GM11168 (cell line): ENCODE measurements around the gene ARHGAP35.
"Not testable (repeated sequence)": the region's sequence is repeated elsewhere in the genome, so short reads cannot be mapped to it uniquely, and the experiment has no call there.

ENCODE experiments used
- in situ Hi-C: fragments of 300-500 bp; cut with MboI; formaldehyde crosslinking; loops from one replicate; pipeline ENCODE4 v1.12.0; 2022; ENCODE audit warnings: low sequenced_read_pairs; ENCODE audit not compliant: unreplicated experiment

ARHGAP35 gene

DNA sequence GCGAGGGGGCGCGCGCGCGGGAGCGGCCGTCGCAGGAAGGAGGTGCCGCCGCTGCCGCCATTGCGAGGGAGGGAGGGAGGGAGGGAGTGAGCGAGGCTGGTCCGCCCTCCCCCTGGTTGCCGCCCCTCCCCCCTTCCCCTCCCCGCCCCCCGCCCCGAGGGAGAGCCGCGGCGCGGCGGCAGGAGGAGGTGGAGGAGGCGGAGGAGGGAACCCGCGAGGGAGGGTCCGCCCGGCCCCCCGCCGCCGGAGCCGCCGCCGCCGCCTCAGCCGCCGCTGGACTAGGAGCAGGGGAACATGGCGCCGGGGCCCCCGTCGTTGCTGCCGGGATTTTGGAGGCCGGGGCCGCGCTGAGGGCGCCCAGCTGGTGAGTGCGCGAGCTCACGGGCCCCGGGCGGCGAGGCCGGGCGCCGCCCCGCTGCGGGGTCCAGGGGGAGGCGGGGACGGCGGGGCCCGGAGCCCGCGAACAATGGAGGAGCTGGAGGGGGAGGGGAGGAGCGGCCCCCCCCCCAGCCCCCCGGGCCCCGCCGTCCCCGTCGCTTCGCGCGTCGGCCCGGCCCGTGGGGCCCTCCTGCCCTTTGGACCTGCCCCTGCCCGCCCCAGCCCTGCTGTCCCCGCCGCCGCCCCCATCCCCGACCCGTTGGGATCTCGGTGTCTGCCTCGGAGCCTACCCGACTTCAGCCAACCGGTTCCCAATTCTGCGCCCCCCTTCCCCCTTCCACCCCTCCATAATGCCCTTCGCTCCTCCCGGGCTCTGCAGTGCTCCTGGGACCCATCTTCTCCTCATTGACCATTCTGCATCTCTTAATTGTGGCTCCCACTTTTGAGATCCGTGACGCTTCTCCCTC is at the start of gene ARHGAP35:
ARHGAP35 (plus strand) TSS at position 152 of the 845 bp plus-strand sequence. CDS start 57,679 bp downstream, outside the sequence.
- in situ Hi-C loops: loop anchor here (10.0 kb wide), 1 partner anchor 124 kb away; no protein-coding TSS in a partner anchor

DNA sequence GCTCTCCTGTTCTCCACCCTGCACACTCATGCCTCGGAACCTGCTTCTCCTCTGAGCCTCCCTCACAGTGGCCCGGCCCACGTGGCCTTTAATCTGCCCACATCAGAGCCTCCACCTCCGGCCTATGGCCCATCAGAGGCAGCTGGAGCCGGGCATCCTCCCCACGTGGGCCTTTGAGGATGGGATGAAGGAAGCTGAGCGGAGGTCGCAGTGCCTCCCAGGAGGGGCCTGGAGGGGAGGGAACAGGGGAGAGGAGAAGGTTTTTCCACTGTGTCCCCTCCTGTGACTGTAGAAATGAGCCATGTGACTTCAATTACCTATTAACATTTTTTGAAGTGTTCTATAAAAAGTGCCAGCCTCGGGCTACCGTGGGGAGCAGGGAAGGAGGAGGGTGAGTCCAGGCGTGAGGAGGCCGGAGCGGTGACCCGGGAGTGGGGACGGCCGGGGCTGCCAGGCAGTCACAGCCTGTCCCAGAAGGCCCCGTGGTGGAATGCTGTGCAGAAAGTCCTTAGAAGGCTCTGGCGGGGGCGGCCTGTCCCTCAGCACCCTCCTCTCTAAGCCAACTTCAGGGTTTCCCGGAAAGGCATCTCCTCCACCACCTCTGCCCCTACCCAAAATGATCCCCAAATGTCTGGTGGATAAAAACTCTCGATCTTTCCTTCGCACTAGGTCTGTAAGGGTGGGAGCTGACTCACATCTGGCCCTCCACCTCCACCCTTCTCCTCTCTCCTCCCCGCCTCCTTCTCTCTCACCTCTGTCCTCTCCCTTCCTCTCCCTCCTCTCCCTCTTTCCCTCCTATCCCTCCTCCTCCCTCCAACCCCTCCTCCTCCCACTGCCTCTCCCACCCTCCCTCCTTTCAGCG is 47.6 kb upstream of the ARHGAP35 start:
- in situ Hi-C loops: no loop called here

DNA sequence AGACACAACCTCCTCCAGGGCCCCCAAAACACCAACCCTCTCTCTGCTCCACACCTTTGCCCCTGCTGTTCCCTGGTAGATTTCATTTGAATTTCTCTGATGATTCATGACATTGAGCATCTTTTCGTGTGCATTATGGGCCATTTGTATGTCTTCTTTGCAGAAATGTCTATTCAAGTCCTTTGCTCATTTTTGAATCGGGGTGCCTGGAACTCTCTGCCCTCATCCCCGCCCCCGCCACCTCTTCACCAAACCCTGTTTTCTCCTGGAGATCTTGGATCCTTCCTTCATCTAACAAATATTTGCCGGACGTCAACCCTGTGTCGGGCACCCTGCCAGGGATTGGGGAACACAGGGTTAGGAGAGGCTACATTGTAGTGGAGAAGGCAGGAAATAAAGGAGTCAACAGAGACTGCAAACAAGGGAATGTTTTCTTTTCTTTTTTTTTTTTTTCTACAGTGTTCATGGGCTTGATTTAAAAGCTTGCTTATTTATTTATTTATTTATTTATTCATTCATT is 46.9 kb upstream of the ARHGAP35 start:
- in situ Hi-C loops: no loop called here

DNA sequence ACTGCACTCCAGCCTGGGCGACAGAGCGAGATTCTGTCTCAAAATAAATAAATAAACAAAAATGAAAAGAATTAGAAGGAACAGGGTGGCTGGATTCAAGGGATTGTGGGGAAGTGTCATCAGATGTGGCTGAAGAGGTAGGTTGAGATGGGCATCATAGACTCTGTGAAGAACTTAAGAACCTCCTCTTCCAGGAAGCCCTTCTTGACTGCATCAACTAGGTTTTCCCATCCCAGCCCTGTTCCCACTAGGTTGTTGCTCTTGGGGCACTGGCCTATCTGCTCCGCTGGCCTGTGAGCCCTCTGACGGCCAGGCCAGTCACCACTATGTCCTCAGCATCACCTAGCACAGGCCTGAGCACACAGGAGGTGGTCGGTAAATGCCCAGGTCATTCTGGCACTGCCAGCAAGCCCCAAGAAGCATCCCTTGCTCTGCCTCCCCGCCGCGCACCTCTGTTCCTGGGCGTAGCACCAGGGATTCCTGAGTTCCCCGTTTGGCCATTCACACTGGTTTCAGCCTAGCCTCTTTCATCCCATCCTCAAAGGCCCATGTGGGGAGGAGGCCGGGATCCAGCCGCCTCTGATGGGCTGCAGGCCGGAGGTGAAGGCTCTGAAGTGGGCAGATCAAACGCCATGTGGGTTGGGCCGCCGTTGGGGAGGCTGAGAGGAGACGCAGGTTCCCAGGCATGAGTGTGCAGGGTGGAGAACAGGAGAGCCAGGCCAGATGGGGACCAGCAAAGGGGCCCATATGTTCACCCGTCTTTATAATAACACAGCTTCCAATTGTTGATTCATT is 44.8 kb upstream of the ARHGAP35 start:
- in situ Hi-C loops: no loop called here

DNA sequence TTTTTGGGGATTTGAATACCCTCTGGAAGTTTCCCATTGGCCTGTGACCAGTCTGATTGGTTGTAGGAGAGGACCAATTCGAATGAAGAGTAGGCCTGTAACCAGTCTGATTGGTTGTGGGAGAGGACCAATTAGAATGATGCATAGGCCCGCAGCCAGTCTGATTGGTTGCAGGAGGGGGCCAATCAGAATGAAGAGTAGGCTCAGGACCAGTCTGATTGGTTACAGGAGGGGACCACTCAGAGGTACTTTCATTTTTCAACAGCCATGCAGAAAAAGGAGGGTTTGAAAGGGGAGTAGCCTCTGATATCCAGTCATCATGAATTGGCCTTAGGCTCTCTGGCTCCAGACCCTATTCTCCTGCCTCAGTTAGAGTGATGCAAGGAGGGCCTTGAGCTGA is 42.0 kb upstream of the ARHGAP35 start:
- in situ Hi-C loops: no loop called here

DNA sequence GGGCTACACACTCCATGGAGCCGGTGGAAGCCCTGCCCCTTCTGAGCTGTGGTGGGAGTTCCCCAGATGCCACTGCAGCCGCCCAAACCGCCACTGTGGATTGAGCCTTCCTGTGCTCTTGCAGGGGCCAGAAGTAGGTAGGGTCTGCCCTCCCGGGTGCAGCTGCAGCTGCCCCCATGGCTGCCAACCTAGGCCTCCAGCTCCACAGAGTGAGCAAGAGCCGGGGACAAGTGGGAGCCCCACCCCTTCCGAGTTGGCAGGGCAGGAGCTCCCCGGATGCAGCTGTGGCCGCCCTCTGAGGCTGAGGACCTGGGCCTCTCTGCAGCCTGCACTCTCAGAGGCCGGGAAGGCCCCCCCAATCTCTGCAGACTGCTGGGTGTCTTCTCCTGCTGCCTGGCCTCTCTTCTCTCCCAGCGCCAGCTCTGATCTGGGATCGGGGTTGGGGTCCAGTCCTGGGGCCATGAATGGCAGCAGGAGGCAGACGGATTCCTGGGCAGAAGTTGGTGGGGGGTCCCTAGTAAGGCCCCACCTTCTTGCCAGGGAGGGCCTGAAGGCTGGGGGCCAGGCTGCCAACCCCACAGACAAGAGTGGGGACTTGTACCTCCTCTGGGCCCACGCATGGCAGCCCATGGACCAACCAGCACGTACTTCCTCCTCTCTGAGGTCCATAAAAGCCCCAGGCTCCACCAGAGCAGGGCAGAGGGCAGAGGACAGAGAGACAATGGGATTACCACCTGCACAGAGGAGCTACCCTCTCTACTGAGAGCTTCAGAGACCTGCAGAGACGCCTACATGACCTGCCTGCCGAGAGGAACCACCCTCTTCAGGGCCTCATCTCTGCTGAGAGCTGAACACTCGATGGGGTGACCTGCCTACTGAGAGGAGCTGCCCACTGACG is 39.0 kb upstream of the ARHGAP35 start:
- in situ Hi-C loops: no loop called here

DNA sequence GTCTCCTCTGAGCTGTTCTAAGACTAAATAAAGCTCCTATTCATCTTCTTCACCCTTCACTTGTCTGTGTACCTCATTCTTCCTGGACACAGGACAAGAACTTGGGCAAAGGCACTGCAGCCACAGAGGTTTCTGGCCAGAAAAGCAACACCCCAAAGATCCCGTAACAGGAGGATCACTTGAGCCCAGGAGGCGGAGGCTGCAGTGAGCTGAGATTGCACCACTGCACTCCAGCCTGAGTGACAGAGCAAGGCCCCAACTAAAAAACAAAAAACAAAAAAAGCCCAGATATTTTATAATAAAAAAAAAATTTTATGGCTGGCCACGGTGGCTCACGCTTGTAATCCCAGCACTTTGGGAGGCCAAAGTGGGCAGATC is 38.4 kb upstream of the ARHGAP35 start:
- in situ Hi-C loops: not testable (repeated sequence)

DNA sequence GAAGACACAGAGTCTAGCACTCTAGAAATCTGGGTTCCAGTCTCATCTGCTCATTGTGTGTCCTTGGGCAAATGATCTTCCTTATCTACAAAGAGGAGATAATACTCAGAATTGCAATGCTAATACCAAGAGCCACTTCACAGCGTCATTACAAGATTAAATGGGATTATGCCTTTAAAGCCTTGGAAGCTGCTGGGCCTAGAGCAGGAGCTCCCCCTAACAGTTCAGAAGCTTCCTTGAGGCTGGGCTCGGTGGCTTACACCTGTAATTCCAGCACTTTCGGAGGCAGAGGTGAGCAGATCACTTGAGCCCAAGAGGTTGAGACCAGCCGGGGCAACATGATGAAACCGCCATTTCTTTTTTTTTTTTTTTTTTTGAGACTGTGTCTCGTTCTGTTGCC is 37.7 kb upstream of the ARHGAP35 start:
- in situ Hi-C loops: no loop called here

DNA sequence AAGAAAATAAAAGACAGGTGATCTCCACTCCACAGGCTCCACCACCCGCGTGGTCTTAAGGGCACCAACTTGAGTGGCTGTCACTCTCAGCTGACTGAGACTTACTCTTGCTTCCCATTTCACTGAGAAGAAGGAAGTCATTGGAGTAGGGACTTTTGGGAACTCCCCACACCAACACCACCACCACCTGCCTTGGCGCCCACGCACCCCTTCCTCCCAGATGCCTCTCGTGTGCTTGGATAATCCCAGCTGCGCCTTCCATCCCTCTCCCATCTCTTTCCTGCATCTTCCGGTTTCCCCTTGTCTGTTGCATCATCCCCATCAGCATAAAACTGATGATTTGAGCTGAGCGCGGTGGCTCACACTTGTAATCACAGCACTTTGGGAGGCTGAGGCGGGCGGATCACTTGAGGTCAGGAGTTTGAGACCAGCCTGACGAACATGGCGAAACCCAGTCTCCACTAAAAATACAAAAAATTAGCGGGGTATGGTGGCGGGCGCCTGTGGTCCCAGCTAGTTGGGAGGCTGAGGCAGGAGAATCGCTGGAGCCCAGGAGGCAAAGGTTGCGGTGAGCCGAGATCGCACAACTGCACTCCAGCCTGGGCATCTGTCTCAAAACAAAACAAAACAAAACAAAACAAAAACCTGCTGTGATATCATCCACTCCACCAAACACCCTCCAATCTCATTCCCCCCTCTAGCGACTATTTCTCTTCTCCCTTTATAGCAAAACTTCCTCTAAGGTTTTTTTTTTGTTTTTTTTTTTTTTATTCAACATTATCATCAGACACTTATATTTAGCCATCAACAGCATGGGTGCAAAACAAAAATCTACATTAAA is 35.7 kb upstream of the ARHGAP35 start:
- in situ Hi-C loops: no loop called here

DNA sequence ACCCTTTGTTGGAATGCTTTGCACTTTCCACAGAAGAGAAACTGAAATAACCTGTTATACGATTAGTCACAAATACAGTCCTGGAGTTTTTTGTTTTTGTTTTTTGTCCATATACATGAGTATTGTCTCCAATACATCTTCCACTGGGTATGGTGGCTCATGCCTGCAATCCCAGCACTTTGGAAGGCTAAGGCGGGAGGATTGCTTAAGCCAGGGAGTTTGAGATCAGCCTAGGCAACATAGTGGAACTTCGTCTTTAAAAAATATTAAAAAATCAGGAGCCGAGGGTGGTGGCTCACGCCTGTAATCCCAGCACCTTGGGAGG is 35.1 kb upstream of the ARHGAP35 start:
- in situ Hi-C loops: no loop called here

DNA sequence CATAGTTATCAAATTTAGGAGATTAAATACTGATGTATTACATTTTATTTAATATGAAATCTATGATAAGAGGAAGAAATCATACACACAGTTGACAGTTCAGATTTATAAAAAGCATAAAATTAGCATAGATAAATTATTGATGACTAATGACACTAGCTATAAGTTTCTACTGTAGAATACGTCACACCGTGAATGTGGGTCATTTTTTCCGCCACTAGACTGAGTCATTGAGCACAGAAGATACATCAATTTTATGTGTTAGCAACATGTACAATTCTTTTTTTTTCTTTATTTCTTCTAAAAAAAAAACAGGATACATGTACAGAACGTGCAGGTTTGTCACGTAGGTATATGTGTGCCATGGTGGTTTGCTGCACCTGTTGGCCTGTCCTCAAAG is 32.3 kb upstream of the ARHGAP35 start:
- in situ Hi-C loops: no loop called here

DNA sequence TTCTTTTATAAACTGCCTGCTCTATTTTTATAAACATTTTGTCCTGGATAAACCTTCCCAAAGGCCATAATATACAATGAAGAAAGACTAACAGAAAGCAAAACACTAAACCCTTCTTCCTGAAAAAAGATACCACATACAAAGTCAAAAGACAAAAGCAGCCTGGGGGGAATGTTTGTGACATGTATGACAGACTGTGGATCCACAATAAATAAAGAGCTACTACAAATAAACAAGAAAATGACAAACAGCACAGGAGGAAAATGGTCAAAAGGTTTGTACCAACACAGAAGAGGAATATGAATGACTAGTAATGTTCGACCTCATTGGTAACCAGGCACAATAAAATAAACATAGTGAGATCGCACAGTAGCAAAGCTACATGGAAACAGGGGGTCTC is 29.9 kb upstream of the ARHGAP35 start:
- in situ Hi-C loops: loop anchor here (5.0 kb wide), 1 partner anchor 74 kb away; no protein-coding TSS in a partner anchor

DNA sequence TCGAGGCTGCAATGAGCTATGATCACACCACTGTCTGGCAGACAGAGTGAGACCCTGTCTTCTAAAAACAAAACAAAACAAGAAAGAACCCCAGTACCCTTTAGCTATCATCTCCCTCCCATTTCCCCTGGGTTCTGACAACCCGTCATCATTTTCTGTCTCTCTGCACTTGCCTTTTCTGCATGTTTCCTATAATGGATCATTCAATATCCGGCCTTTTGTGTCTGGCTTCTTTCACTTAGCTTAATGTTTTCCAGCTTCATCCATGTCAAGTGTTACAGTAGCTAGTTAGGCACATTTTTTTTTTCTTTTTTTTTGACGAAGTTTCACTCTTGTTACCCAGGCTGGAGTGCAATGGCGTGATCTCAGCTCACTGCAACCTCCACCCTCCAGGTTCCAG is 26.7 kb upstream of the ARHGAP35 start:
- in situ Hi-C loops: loop anchor here (5.0 kb wide), 1 partner anchor 77 kb away; no protein-coding TSS in a partner anchor

DNA sequence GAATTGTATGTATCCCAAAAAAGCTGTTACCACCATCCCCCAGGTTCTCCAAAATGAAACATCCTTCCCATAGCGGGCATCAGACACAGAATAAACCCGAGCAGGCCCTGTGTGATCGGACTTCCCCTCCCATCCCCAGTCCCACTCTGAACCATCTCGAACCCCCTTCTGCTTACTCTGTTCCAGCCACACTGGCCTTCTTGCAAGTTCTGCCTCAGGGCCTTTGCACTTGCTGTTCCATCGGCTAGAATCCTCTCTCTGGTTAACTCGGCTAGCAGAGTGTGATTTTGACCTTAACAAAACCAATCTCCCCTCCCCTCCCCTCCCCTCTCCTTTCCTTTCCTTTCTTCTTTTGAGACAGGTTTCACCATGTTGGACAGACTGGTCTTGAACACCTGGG is 25.8 kb upstream of the ARHGAP35 start:
- in situ Hi-C loops: loop anchor here (5.0 kb wide), 1 partner anchor 78 kb away; no protein-coding TSS in a partner anchor

DNA sequence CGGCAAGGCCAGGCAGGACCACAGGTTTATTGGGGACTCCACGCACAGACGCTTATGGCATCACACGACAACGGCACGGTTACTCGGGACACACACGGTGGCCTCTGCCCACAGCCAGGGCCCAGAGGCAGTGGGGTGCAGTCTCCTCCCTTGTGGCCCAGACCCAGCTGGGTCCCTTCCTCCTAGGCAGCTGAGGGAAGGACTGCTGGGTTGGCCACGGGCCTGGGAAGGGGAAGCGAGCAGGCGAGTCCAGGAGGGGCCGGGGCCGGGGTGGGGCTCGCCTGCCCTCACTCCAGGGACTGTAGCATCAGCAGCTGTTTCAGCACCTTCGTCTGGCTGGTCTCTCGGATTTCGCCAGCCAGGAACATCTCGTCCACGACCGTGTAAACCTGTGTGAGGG is 22.6 kb upstream of the ARHGAP35 start:
- in situ Hi-C loops: no loop called here

DNA sequence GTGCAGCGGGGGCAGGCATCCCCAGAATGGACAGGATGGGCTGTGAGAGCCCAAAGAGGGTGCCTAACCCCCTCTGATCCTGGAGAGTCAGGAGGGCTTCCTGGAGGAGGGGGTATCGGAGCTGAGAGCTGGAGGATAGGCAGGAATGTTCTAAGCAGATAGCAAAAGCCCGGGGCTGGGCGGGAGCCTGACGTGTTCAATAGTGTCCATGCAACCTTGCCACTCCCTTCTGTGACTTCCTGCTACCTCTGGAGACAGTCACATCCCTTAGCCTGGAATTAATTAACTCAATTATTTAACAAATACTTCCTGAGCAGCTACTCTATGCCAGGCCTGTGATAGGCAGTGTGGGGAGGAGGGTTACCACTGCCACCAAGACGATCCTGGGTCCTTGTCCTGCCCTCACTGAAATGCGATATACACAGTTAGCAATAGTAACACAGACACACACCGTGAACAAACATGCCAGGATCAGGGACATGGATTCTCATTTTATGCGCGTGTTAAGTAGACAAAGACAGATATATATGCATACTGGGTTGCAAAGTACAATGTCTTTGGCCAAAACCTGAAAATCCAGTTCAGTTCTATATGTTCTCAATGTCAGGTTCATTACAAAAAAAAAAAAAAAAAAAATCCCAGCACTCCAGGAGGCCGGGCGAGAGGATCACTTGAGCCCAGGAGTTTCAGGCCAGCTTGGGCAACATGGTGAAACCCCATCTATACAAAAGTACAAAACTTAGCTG is 20.9 kb upstream of the ARHGAP35 start:
- in situ Hi-C loops: no loop called here

DNA sequence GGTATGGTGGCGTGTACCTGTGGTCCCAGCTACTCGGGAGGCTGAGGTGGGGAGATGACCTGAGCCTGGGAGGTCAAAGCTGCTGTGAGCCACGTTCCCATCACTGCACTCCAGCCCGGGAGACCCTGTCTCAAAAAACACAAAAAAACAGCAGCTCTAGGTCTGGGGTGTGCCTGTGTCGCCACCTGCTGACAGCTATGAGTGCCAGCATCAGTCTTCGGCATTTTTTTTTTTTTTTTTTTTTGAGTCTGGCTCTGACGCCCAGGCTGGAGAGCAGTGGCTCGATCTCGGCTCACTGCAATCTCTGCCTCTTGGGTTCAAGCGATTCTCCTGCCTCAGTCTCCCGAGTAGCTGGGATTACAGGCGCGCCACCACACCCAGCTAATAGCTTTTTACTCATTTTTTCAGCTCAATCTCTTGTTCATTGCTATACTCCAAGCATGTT is 20.3 kb upstream of the ARHGAP35 start:
- in situ Hi-C loops: no loop called here
